ENCODE measurements around the gene VWA5A. TPM values are rescaled to one million over a fixed set of nuclear protein-coding genes. Genes with fewer than 3 reads are reported as not detected.

Gene VWA5A
- total and polyA plus RNA-seq, 9 of the 15 experiments (the other 6 are each of a cell fraction or from before 2014, with no cell fraction given), result 4.6 to 19.7 (median 6.9) TPM

DNA sequence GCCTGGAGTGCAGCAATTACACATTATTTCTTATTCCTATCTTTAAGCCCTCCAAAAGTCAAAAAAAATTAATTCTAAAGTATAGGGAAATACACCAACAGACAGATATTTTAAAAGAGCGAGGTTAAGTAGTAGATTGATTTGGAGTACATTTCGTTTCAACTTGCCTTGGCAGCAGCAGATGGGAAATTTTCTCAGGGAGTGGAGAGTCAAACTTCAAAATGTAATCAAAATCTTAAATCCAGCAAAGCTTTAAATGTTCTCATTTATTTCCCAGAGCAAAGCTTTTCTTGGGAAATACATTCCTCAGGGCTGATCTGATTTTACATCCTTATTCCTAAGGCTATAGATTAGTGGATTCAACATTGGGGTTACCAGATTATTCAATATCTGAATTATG is 21.9 kb upstream of the VWA5A start:
- in situ Hi-C loops (cut with MboI), result no loop called here
- CTCF ChIA-PET (ENCODE audit: low intra/inter-chr PET ratio), result no interaction called here
- 64% methylated on average over 2 of the region's 2 CpGs for WGBS (ENCODE audit: insufficient coverage, low coverage, missing lambda C conversion rate)

More for the DNA sequence above, 21.9 kb upstream of the VWA5A start:
- H3K36me3 ChIP-seq (ENCODE audit: control insufficient read depth, insufficient read depth, low read length), result no peaks in the 10 kb centered on the region; the same call in 2 of the 3 replicates
- H3K4me2 ChIP-seq (ENCODE audit: insufficient read depth, low read length), result no peak overlapping the region
- POLR2A ChIA-PET, result no interaction called here
- no peak for TF ChIP-seq RFX5 (IDR thresholded peaks at IDR 0.05; ENCODE audit: low read depth, low read length)
- TF ChIP-seq, protein P1, sequence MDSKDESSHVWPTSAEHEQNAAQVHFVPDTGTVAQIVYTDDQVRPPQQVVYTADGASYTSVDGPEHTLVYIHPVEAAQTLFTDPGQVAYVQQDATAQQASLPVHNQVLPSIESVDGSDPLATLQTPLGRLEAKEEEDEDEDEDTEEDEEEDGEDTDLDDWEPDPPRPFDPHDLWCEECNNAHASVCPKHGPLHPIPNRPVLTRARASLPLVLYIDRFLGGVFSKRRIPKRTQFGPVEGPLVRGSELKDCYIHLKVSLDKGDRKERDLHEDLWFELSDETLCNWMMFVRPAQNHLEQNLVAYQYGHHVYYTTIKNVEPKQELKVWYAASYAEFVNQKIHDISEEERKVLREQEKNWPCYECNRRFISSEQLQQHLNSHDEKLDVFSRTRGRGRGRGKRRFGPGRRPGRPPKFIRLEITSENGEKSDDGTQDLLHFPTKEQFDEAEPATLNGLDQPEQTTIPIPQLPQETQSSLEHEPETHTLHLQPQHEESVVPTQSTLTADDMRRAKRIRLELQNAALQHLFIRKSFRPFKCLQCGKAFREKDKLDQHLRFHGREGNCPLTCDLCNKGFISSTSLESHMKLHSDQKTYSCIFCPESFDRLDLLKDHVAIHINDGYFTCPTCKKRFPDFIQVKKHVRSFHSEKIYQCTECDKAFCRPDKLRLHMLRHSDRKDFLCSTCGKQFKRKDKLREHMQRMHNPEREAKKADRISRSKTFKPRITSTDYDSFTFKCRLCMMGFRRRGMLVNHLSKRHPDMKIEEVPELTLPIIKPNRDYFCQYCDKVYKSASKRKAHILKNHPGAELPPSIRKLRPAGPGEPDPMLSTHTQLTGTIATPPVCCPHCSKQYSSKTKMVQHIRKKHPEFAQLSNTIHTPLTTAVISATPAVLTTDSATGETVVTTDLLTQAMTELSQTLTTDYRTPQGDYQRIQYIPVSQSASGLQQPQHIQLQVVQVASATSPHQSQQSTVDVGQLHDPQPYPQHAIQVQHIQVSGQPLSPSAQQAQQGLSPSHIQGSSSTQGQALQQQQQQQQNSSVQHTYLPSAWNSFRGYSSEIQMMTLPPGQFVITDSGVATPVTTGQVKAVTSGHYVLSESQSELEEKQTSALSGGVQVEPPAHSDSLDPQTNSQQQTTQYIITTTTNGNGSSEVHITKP (IDR thresholded peaks at IDR 0.05; ENCODE audit: partially characterized antibody), result no peak
- TF ChIP-seq POLR2B (IDR thresholded peaks at IDR 0.05; ENCODE audit: low read depth, partially characterized antibody), result no peak
- intact Hi-C loops (cut with micrococcal nuclease), result no loop called here
- H3K9ac ChIP-seq (ENCODE audit: insufficient read depth in 1 of 2, low read depth in 2 of 2, low read length in 2 of 2), result no peak overlapping the region
- no TSS peak for BruUV-seq (replicated peaks)
- no peaks in the 10 kb centered on the region for H3K79me2 ChIP-seq (ENCODE audit: control insufficient read depth, insufficient read depth, low read length)
- ATAC-seq (no peak), FAIRE-seq (no peak), DNase-seq (ENCODE audit: extremely low read depth in 1 of 4, low spot score in 3 of 4) (no peak)
- H3K9me3 ChIP-seq (replicated peaks; ENCODE audit: control insufficient read depth, insufficient read depth, low read depth, low read length), result no peaks in the 10 kb centered on the region
- no peaks in the 10 kb centered on the region for H4K20me1 ChIP-seq (replicated peaks; ENCODE audit: control insufficient read depth, insufficient read depth, low read length)
- H3K9me1 ChIP-seq (ENCODE audit: control insufficient read depth, insufficient read depth, low read length), result no peaks in the 10 kb centered on the region
- H3K27me3 ChIP-seq (ENCODE audit: control insufficient read depth in 2 of 2, insufficient read depth in 2 of 2, low read length in 2 of 2), result no peaks in the 10 kb centered on the region
- H3K4me3 ChIP-seq, result no peak overlapping the region
- H3K27ac ChIP-seq (ENCODE audit: extremely low read depth, low read depth, low read length), result no peak overlapping the region
- peaks cover 5 to 18% of the 10 kb centered on the region in 2 experiments; a peak in 4 of 5 replicates for H3K4me1 ChIP-seq (replicated peaks in 1 of 2; ENCODE audit: control insufficient read depth in 2 of 2, insufficient read depth in 2 of 2, low read length in 2 of 2)
- peak overlapping the region; percentile 75; the same call in 1 of the 2 replicates for H2AFZ ChIP-seq (ENCODE audit: low read depth, low read length)

All from K562 (cell line).